PFSK-1 (cell line): ENCODE measurements around the gene AFDN.

ENCODE experiments used
- FOXP2 ChIP-seq: optimal IDR thresholded peaks from 2 replicates; pipeline ENCODE3; 2011; ENCODE audit warnings: borderline replicate concordance, control low read depth, inconsistent platforms; ENCODE audit not compliant: insufficient read depth; ENCODE audit errors: extremely low read length, extremely low read depth
- POLR2AphosphoS5 ChIP-seq: IDR thresholded peaks from 2 replicates; pipeline ENCODE4 v1.6.1; 2012; ENCODE audit warnings: low read depth, mild to moderate bottlenecking, control low read depth, low read length, moderate library complexity
- REST ChIP-seq, 2 experiments: IDR thresholded peaks; 2 replicates each; pipeline versions ENCODE4 v1.6.1 to v1.8.0; 2011 to 2012; ENCODE audit warnings: low read depth in 2 of 2, low read length in 2 of 2, control low read depth in 1 of 2, inconsistent platforms in 1 of 2, mild to moderate bottlenecking in 1 of 2, moderate library complexity in 1 of 2; ENCODE audit not compliant: insufficient read depth in 1 of 2
- SIN3A ChIP-seq: IDR thresholded peaks from 2 replicates; pipeline ENCODE4 v1.6.1; 2012; ENCODE audit warnings: mild to moderate bottlenecking, low read length, moderate library complexity, borderline replicate concordance; ENCODE audit not compliant: insufficient read depth
- TAF1 ChIP-seq: IDR thresholded peaks from 2 replicates; pipeline ENCODE4 v1.6.1; 2012; ENCODE audit warnings: low read length, control low read depth, borderline replicate concordance; ENCODE audit not compliant: insufficient read depth

Gene AFDN

GRCh38 chr6:167858086-167858591 lies 31.4 kb downstream of the AFDN start:
- no peak for TF ChIP-seq POLR2AphosphoS5
- no peak for TF ChIP-seq TAF1
- TF ChIP-seq SIN3A, result no peak
- no peak for TF ChIP-seq REST (IDR thresholded peaks at IDR 0.05; ENCODE audit: insufficient read depth in 1 of 2, low read depth in 2 of 2, low read length in 2 of 2)
- TF ChIP-seq FOXP2, result no peak

- TF ChIP-seq FOXP2, result no peak
- TF ChIP-seq SIN3A, result no peak
- no peak for TF ChIP-seq TAF1
- no peak for TF ChIP-seq REST (IDR thresholded peaks at IDR 0.05; ENCODE audit: insufficient read depth in 1 of 2, low read depth in 2 of 2, low read length in 2 of 2)
- no peak for TF ChIP-seq POLR2AphosphoS5
These were observed 32.3 kb downstream of the AFDN start for GRCh38 chr6:167858842-167859664.

GRCh38 chr6:167860550-167861226 lies 34.0 kb downstream of the AFDN start:
- TF ChIP-seq FOXP2, result no peak
- TF ChIP-seq TAF1, result no peak
- no peak for TF ChIP-seq SIN3A
- TF ChIP-seq POLR2AphosphoS5, result no peak
- no peak for TF ChIP-seq REST (IDR thresholded peaks at IDR 0.05; ENCODE audit: insufficient read depth in 1 of 2, low read depth in 2 of 2, low read length in 2 of 2)

- TF ChIP-seq FOXP2 (no peak), SIN3A (no peak), REST (IDR thresholded peaks at IDR 0.05; ENCODE audit: insufficient read depth in 1 of 2, low read depth in 2 of 2, low read length in 2 of 2) (no peak), POLR2AphosphoS5 (no peak), TAF1 (no peak)
These were observed 34.7 kb downstream of the AFDN start for GRCh38 chr6:167861424-167861823.
